ENCODE data around the gene REV3L. TPM values are rescaled to one million over a fixed set of nuclear protein-coding genes. Genes with fewer than 3 reads are reported as not detected.

REV3L gene
- total RNA-seq, 4 donors from 2014 or later, result 25.9 to 79.1 (median 49.0) TPM

GRCh38 chr6:111437573-111437972, 45.4 kb downstream of the REV3L start:
- Histone ChIP-seq H3K27me3 (no peaks in the 10 kb centered on the region), H3K36me3 (no peaks in the 10 kb centered on the region), H3K9me3 (no peaks in the 10 kb centered on the region), H3K4me1 (peaks cover 0 to 2% of the 10 kb centered on the region in 2 donors), H3K27ac (no peak overlapping the region), H3K4me3 (no peak overlapping the region)
- ATAC-seq (no peak), DNase-seq (no peak)
- intact Hi-C loops (cut with DNase I; ENCODE audit: low total_unique reads), result no loop called here
- in situ Hi-C loops (cut with MboI; ENCODE audit: low sequenced_read_pairs in 4 of 4), result no loop called here
- no peak for TF ChIP-seq POLR2A (IDR thresholded peaks at IDR 0.05)
- TF ChIP-seq CTCF (IDR thresholded peaks at IDR 0.05 in 4 of 5, conservative IDR thresholded peaks at IDR 0.05 in 1 of 5), result no peak

GRCh38 chr6:111432511-111432910, 50.5 kb downstream of the REV3L start:
- no peak for TF ChIP-seq POLR2A (IDR thresholded peaks at IDR 0.05)
- no peak for TF ChIP-seq CTCF (IDR thresholded peaks at IDR 0.05 in 4 of 5, conservative IDR thresholded peaks at IDR 0.05 in 1 of 5)
- no peaks in the 10 kb centered on the region for H3K36me3 ChIP-seq
- H3K4me3 ChIP-seq, result no peak overlapping the region
- intact Hi-C loops (cut with DNase I; ENCODE audit: low total_unique reads), result no loop called here
- H3K27me3 ChIP-seq, result no peaks in the 10 kb centered on the region
- peaks cover 10 to 14% of the 10 kb centered on the region in 2 donors for H3K4me1 ChIP-seq
- no peaks in the 10 kb centered on the region for H3K9me3 ChIP-seq
- DNase-seq (no peak), ATAC-seq (no peak)
- in situ Hi-C loops (cut with MboI; ENCODE audit: low sequenced_read_pairs in 4 of 4), result no loop called here
- H3K27ac ChIP-seq, result no peak overlapping the region

- no peak for TF ChIP-seq POLR2A (IDR thresholded peaks at IDR 0.05)
- no peak for TF ChIP-seq CTCF (IDR thresholded peaks at IDR 0.05 in 4 of 5, conservative IDR thresholded peaks at IDR 0.05 in 1 of 5)
- ATAC-seq (no peak), DNase-seq (no peak)
- intact Hi-C loops (cut with DNase I; ENCODE audit: low total_unique reads) (no loop called here), in situ Hi-C loops (cut with MboI; ENCODE audit: low sequenced_read_pairs in 4 of 4) (no loop called here)
- Histone ChIP-seq H3K9me3 (no peaks in the 10 kb centered on the region), H3K4me1 (peaks cover 26 to 31% of the 10 kb centered on the region in 2 donors), H3K27ac (no peak overlapping the region), H3K4me3 (no peak overlapping the region), H3K36me3 (no peaks in the 10 kb centered on the region), H3K27me3 (no peaks in the 10 kb centered on the region)
Measured at GRCh38 chr6:111430605-111431376, 52.2 kb downstream of the REV3L start.

GRCh38 chr6:111429571-111429970, 53.4 kb downstream of the REV3L start:
- no peaks in the 10 kb centered on the region for H3K27me3 ChIP-seq
- H3K36me3 ChIP-seq, result no peaks in the 10 kb centered on the region
- DNase-seq (no peak), ATAC-seq (no peak)
- H3K4me1 ChIP-seq, result peaks cover 30 to 36% of the 10 kb centered on the region in 2 donors
- in situ Hi-C loops (cut with MboI; ENCODE audit: low sequenced_read_pairs in 4 of 4), result no loop called here
- intact Hi-C loops (cut with DNase I; ENCODE audit: low total_unique reads), result no loop called here
- no peaks in the 10 kb centered on the region for H3K9me3 ChIP-seq
- H3K27ac ChIP-seq, result no peak overlapping the region
- TF ChIP-seq CTCF (IDR thresholded peaks at IDR 0.05 in 4 of 5, conservative IDR thresholded peaks at IDR 0.05 in 1 of 5) (no peak), POLR2A (IDR thresholded peaks at IDR 0.05) (no peak)
- no peak overlapping the region for H3K4me3 ChIP-seq

All from gastrocnemius medialis (tissue), 4 donors.